Ishikawa (cell line): ENCODE measurements around the gene VLDLR.

ENCODE experiments used
- CEBPB ChIP-seq: IDR thresholded peaks from 2 replicates; pipeline ENCODE4 v1.6.1; 2012
- CREB1 ChIP-seq: IDR thresholded peaks from 2 replicates; pipeline ENCODE4 v1.6.1; 2012; ENCODE audit warnings: low read depth
- EGR1 ChIP-seq: IDR thresholded peaks from 2 replicates; pipeline ENCODE4 v1.6.1; 2012
- EP300 ChIP-seq: IDR thresholded peaks from 2 replicates; pipeline ENCODE4 v1.6.1; 2012; ENCODE audit warnings: borderline replicate concordance
- FOXM1 ChIP-seq: IDR thresholded peaks from 2 replicates; pipeline ENCODE4 v1.6.1; 2012; ENCODE audit warnings: low read depth, borderline replicate concordance
- NFIC ChIP-seq: IDR thresholded peaks from 2 replicates; pipeline ENCODE4 v1.6.1; 2012
- RAD21 ChIP-seq: IDR thresholded peaks from 2 replicates; pipeline ENCODE4 v1.6.1; 2012; ENCODE audit warnings: low read depth
- TAF1 ChIP-seq: IDR thresholded peaks from 2 replicates; pipeline ENCODE4 v1.6.1; 2012; ENCODE audit warnings: low read depth, mild to moderate bottlenecking
- TEAD4 ChIP-seq: IDR thresholded peaks from 2 replicates; pipeline ENCODE4 v1.6.1; 2012
- YY1 ChIP-seq: IDR thresholded peaks from 2 replicates; pipeline ENCODE4 v1.6.1; 2012; ENCODE audit warnings: low read depth
- ZBTB7A ChIP-seq: IDR thresholded peaks from 2 replicates; pipeline ENCODE4 v1.6.1; 2012; ENCODE audit warnings: low read depth
- TF ChIP-seq, protein P1 (sequence below): IDR thresholded peaks from 2 replicates; pipeline ENCODE4 v1.6.1; 2012
- TF ChIP-seq, protein P2 (sequence below): IDR thresholded peaks from 2 replicates; pipeline ENCODE4 v1.6.1; 2012; ENCODE audit warnings: low read depth, mild to moderate bottlenecking
- TF ChIP-seq, protein P3 (sequence below): IDR thresholded peaks from 2 replicates; pipeline ENCODE4 v1.6.1; 2012

DNA sequence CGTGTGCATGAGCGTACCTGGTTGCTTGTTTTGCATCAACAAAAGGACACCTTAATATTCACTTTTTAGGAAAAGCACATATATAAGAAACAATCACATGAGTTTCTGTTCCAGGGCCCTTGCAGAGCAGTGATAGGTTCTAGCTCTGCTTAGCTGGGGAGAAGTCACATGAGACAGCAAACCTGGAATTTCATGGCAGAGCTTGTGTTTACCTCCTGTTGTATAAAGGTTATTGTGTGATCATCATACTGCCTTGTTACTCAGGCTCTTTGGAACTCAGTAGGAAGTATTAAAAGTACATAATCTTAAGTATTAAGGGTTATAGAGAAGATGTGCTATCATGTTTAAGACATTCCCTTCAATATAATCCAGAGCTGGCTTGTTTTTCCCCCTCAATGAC, 18.0 kb upstream of the VLDLR start:
- TF ChIP-seq ZBTB7A: no peak
- no peak for TF ChIP-seq CEBPB
- TF ChIP-seq FOXM1: no peak
- TF ChIP-seq NFIC: no peak
- TF ChIP-seq TAF1: no peak
- no peak for TF ChIP-seq EP300
- TF ChIP-seq CREB1: no peak
- TF ChIP-seq, protein P1, sequence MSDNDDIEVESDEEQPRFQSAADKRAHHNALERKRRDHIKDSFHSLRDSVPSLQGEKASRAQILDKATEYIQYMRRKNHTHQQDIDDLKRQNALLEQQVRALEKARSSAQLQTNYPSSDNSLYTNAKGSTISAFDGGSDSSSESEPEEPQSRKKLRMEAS: no peak
- TF ChIP-seq, protein P2, sequence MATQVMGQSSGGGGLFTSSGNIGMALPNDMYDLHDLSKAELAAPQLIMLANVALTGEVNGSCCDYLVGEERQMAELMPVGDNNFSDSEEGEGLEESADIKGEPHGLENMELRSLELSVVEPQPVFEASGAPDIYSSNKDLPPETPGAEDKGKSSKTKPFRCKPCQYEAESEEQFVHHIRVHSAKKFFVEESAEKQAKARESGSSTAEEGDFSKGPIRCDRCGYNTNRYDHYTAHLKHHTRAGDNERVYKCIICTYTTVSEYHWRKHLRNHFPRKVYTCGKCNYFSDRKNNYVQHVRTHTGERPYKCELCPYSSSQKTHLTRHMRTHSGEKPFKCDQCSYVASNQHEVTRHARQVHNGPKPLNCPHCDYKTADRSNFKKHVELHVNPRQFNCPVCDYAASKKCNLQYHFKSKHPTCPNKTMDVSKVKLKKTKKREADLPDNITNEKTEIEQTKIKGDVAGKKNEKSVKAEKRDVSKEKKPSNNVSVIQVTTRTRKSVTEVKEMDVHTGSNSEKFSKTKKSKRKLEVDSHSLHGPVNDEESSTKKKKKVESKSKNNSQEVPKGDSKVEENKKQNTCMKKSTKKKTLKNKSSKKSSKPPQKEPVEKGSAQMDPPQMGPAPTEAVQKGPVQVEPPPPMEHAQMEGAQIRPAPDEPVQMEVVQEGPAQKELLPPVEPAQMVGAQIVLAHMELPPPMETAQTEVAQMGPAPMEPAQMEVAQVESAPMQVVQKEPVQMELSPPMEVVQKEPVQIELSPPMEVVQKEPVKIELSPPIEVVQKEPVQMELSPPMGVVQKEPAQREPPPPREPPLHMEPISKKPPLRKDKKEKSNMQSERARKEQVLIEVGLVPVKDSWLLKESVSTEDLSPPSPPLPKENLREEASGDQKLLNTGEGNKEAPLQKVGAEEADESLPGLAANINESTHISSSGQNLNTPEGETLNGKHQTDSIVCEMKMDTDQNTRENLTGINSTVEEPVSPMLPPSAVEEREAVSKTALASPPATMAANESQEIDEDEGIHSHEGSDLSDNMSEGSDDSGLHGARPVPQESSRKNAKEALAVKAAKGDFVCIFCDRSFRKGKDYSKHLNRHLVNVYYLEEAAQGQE: no peak
- TF ChIP-seq, protein P3, sequence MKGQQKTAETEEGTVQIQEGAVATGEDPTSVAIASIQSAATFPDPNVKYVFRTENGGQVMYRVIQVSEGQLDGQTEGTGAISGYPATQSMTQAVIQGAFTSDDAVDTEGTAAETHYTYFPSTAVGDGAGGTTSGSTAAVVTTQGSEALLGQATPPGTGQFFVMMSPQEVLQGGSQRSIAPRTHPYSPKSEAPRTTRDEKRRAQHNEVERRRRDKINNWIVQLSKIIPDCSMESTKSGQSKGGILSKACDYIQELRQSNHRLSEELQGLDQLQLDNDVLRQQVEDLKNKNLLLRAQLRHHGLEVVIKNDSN: no peak
- no peak for TF ChIP-seq YY1
- TF ChIP-seq TEAD4: no peak
- no peak for TF ChIP-seq EGR1
- TF ChIP-seq RAD21: no peak
